Retinal pigment epithelial cell (primary cell): Measurements from ENCODE around the gene POLN.

Source experiments
- DNase-seq: peaks from one replicate; pipeline ENCODE4 v3.0.0-alpha.2; 2010; ENCODE audit warnings: low read depth
- H3K4me3 ChIP-seq: 2 replicates; pipeline ENCODE4 v1.5.1; 2011; ENCODE audit warnings: mild to moderate bottlenecking, low read length, control low read depth, moderate library complexity
- TF ChIP-seq, protein P1 (sequence below): conservative IDR thresholded peaks from 2 replicates; pipeline ENCODE4 v1.5.1; 2011; ENCODE audit warnings: low read depth, low read length, control low read depth, inconsistent platforms

Gene POLN

GRCh38 chr4:2253160-2254084 is 11.5 kb upstream of the POLN start:
- no peak for DNase-seq
- TF ChIP-seq, protein P1, sequence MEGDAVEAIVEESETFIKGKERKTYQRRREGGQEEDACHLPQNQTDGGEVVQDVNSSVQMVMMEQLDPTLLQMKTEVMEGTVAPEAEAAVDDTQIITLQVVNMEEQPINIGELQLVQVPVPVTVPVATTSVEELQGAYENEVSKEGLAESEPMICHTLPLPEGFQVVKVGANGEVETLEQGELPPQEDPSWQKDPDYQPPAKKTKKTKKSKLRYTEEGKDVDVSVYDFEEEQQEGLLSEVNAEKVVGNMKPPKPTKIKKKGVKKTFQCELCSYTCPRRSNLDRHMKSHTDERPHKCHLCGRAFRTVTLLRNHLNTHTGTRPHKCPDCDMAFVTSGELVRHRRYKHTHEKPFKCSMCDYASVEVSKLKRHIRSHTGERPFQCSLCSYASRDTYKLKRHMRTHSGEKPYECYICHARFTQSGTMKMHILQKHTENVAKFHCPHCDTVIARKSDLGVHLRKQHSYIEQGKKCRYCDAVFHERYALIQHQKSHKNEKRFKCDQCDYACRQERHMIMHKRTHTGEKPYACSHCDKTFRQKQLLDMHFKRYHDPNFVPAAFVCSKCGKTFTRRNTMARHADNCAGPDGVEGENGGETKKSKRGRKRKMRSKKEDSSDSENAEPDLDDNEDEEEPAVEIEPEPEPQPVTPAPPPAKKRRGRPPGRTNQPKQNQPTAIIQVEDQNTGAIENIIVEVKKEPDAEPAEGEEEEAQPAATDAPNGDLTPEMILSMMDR: no peak
- no peak overlapping the region for H3K4me3 ChIP-seq

DNA sequence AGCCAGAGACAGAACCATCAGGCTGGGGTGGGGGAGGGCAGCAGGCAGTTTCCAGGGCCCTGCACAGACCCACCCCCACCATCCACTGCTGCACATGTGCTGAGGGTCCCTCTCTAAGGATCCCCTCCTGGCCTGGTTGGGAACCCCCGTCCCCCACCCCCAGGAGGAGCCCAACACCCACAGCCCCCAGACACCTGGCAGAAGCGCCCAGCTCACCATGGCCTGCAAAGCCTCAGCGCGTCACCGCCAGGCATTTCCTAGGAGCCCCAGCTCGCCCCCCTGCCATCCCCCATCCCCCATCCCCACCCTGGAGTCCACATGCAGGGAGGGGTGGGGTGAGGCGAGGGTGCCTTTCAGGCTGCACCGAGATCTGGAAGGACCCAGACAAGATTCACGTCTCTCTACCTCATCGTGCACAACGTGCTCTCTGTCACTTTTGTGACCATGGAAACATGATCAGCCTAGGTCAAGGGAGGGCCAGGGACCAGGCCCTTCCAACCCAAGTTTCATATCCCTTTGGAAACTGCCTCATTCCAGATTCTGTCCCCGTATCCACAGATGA is 10.7 kb upstream of the POLN start:
- TF ChIP-seq, protein P1: no peak
- H3K4me3 ChIP-seq: no peak overlapping the region
- no peak for DNase-seq

GRCh38 chr4:2251795-2252529 is 10.0 kb upstream of the POLN start:
- H3K4me3 ChIP-seq: no peak overlapping the region
- TF ChIP-seq, protein P1: no peak
- DNase-seq: no peak

GRCh38 chr4:2251073-2251794 is 9.3 kb upstream of the POLN start:
- H3K4me3 ChIP-seq: no peak overlapping the region
- TF ChIP-seq, protein P1: no peak
- no peak for DNase-seq

DNA sequence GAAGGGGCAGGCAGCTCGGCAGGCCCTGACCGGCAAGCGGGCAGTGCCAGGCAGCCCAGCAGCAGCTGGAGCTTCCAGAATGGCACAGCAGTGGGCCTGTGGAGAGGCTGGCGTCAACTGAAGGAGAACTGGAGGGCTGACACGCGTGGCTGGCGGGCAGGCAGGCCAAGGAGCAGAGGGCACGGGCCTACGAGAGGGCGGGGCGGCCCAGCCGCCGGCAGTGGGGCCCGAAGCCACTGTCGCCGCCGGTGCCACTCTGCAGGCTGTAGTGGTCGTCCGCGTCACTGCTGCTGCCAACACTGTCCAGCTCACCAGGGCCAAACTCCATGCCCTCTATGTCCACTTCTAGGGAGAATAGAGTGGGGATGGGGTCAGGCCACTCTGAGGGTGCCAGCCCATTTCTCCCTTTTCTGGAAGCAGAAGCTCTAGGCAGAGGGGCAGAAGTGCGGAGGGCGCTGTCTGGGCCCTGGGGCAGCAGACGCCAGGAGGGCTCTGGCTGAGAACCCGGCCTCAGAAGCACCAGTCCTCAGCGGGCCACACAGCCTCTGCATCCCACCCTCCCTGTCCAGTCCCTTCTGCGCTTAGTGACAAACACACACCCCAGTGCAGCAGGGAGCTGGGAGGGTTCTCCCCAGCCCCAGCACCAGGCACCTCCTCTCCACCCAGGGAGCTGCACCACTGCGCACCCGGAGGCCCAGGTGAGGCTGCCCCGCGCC is 8.6 kb upstream of the POLN start:
- TF ChIP-seq, protein P1: no peak
- DNase-seq: no peak
- no peak overlapping the region for H3K4me3 ChIP-seq
